ENCODE results near the gene PRDM16.

Gene PRDM16

GRCh38 chr1:3434406-3435110 is 365.6 kb downstream of the PRDM16 start:
- TF ChIP-seq CTCF (conservative IDR thresholded peaks at IDR 0.05; ENCODE audit: low read depth), result no peak
- CTCF ChIA-PET, result no interaction called here
- H3K27ac ChIP-seq, result no peak overlapping the region

DNA sequence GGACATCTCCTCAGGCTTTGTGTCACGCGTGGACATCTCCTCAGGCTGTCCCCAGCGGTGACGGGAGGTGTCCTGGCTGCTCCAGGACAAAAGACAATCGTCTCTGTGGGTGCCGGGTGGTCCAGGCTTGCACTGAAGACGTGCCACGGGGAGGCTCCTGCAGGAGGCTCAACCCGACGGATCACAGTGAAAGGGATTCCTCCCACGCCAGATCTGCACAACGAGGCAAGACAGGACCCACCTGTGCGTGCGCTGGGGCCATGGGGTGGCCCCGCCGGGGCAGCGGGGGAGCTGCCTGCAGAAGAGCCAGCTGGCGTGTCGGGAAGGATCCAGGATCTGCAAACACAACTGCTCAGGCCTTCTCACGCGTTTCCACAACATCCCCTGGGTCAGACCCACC is 366.7 kb downstream of the PRDM16 start:
- no peak overlapping the region for H3K27ac ChIP-seq
- CTCF ChIA-PET, result interaction anchor here (0.6 kb wide), 1 partner anchor 11 kb away, joined by 3 read pairs; no protein-coding TSS in a partner anchor
- POLR2A ChIA-PET (ENCODE audit: low non-redundant PET), result no interaction called here
- TF ChIP-seq CTCF (conservative IDR thresholded peaks at IDR 0.05; ENCODE audit: low read depth), result no peak
- no peak for DNase-seq (ENCODE audit: low spot score)

More at GRCh38 chr1:3434406-3435110, 365.6 kb downstream of the PRDM16 start:
- no peak for DNase-seq (ENCODE audit: low spot score)
- POLR2A ChIA-PET (ENCODE audit: low non-redundant PET), result no interaction called here

DNA sequence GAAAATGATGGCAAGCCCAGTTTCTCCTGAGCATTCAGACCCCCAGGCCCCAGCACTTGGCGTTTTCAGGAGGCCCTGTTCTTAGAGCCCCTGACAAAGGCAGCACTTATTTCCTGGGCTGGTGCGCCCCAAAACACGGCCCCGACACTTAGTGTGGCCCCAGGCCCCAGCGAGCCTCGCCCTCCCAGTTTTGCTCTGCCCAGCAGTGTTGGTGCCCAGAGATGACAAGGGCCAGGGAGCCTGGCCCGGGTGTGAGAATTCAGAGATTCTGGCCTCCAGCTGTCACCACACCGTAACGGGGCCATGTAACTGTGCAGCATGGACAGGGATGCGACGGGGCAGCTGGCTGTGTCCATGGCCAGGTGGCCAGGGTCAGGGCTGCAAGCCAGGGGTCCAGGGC is 367.4 kb downstream of the PRDM16 start:
- ChIA-PET POLR2A (ENCODE audit: low non-redundant PET) (no interaction called here), CTCF (no interaction called here)
- no peak for TF ChIP-seq CTCF (conservative IDR thresholded peaks at IDR 0.05; ENCODE audit: low read depth)
- DNase-seq (ENCODE audit: low spot score), result no peak
- no peak overlapping the region for H3K27ac ChIP-seq

- TF ChIP-seq CTCF (conservative IDR thresholded peaks at IDR 0.05; ENCODE audit: low read depth), result no peak
- no peak for DNase-seq (ENCODE audit: low spot score)
- ChIA-PET CTCF (no interaction called here), POLR2A (ENCODE audit: low non-redundant PET) (no interaction called here)
- H3K27ac ChIP-seq, result no peak overlapping the region
Observed at GRCh38 chr1:3436901-3437300, 367.9 kb downstream of the PRDM16 start.

DNA sequence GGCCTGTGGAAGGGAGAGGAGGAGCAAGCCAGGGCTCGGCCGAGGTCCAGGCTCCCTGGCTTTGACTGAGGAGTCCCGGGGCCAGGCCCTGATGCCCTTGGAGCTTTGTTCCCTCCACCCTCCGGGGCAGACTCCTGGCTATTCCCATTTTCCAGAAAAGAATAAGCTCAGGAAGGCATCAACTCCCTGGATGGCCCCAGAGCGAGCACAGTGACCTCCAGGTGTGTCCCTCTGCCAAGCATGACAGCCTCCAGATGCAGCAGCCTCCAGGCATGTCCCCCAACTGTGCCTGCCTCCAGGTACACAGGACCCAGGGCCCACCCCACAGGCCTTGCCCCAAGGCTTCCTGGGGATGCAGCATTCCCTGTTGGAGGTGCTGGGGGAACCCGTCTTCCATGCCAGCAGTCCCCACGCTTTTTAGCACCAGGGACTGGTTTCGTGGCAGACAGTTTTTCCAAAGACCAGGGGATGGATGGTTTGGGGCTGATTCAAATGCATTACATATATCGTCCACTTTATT is 369.7 kb downstream of the PRDM16 start:
- no peak for DNase-seq (ENCODE audit: low spot score)
- TF ChIP-seq CTCF (conservative IDR thresholded peaks at IDR 0.05; ENCODE audit: low read depth), result no peak
- ChIA-PET POLR2A (ENCODE audit: low non-redundant PET) (no interaction called here), CTCF (interaction anchor here (0.7 to 0.8 kb wide), 2 partner anchors 369 to 874 kb away, joined by 3 read pairs; no protein-coding TSS in a partner anchor)
- no peak overlapping the region for H3K27ac ChIP-seq

DNA sequence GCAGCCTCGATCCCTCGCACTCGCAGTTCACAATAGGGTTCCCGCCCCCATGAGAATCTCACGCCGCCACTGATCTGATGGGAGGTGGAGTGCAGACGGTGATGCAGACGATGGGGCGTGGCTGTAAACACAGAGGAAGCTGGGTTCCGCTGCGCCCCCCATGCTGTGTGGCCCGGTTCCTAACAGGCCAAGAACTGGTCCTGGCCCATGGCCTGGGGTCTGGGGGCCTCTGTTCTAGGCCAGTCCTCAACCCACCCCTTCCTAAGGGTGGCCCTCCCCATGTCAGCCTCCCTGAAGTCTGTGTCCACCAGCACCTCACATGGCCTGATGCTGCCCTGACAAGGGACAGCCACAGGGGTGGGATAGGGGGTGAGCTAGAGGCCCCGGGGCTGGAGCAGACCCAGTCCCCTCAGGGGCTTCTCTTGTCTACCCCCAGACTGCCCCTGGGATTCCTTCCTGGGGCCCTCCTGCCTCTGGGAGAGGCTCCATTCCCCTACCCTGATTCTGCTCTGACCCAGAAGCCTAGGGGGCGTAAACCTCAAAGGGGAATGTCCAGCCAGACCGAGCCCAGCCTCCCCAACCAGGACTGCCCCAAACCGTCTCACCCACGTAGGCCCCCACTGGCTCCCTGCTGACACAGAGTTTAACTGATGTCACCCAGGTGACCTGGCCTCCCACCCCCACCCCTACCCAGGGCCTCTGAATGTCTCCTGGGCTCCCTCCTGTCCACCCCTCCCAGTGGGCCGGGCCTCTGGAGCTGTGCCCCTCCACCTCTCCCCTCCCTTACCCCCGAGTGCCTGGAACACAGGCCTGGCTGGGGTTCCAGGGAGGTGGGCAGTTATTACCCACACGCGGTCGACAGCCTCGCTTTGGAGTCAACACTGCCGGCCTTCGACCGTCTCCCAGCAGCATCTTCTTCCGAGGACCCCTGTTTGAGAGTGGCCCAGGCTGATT is 370.6 kb downstream of the PRDM16 start:
- no peak for DNase-seq (ENCODE audit: low spot score)
- TF ChIP-seq CTCF (conservative IDR thresholded peaks at IDR 0.05; ENCODE audit: low read depth), result no peak
- CTCF ChIA-PET, result interaction anchor here (0.7 to 0.8 kb wide), 2 partner anchors 368 to 875 kb away, joined by 3 read pairs; no protein-coding TSS in a partner anchor
- H3K27ac ChIP-seq, result no peak overlapping the region
- POLR2A ChIA-PET (ENCODE audit: low non-redundant PET), result no interaction called here
